SK-N-SH (cell line): ENCODE results near the gene CRIM1.

Source experiments
- MXI1 ChIP-seq: IDR thresholded peaks from 2 replicates; pipeline ENCODE4 v1.6.1; 2012; ENCODE audit warnings: mild to moderate bottlenecking, low read depth, low read length, improper control_type of control experiment
- RFX5 ChIP-seq: IDR thresholded peaks from 2 replicates; pipeline ENCODE4 v1.6.1; 2012; ENCODE audit warnings: mild to moderate bottlenecking, improper control_type of control experiment, low read length
- USF2 ChIP-seq: fragments of 150-350 bp; IDR thresholded peaks from 2 replicates; pipeline ENCODE4 v1.6.1; 2017; ENCODE audit warnings: antibody characterized with exemption, low read length, low read depth, borderline replicate concordance
- TF ChIP-seq, protein P1 (sequence below): fragments of 200-600 bp; sonication (generic); IDR thresholded peaks from 2 replicates; pipeline ENCODE4 v1.6.1; 2017; ENCODE audit warnings: antibody characterized with exemption, mild to moderate bottlenecking, moderate library complexity

- TF ChIP-seq, protein P1, sequence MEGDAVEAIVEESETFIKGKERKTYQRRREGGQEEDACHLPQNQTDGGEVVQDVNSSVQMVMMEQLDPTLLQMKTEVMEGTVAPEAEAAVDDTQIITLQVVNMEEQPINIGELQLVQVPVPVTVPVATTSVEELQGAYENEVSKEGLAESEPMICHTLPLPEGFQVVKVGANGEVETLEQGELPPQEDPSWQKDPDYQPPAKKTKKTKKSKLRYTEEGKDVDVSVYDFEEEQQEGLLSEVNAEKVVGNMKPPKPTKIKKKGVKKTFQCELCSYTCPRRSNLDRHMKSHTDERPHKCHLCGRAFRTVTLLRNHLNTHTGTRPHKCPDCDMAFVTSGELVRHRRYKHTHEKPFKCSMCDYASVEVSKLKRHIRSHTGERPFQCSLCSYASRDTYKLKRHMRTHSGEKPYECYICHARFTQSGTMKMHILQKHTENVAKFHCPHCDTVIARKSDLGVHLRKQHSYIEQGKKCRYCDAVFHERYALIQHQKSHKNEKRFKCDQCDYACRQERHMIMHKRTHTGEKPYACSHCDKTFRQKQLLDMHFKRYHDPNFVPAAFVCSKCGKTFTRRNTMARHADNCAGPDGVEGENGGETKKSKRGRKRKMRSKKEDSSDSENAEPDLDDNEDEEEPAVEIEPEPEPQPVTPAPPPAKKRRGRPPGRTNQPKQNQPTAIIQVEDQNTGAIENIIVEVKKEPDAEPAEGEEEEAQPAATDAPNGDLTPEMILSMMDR = no peak
- TF ChIP-seq MXI1 (no peak), USF2 (no peak), RFX5 (no peak)
Observed at GRCh38 chr2:36513661-36514060, 158.1 kb downstream of the CRIM1 start.
